ENCODE measurements around the gene TOP1.

GRCh38 chr20:41172296-41173140, 143.9 kb downstream of the TOP1 start:
- TF ChIP-seq CTCF (tag by site-specific recombination; IDR thresholded peaks at IDR 0.05) (no peak), OSR2 (tag by site-specific recombination; IDR thresholded peaks at IDR 0.05) (no peak), ZBTB1 (tag by site-specific recombination; IDR thresholded peaks at IDR 0.05) (no peak), ZNF292 (tag by site-specific recombination; IDR thresholded peaks at IDR 0.05; ENCODE audit: borderline replicate concordance, low read depth) (no peak), REST (tag by site-specific recombination; IDR thresholded peaks at IDR 0.05) (no peak), PATZ1 (tag by site-specific recombination; IDR thresholded peaks at IDR 0.05) (no peak), GLI4 (tag by site-specific recombination; IDR thresholded peaks at IDR 0.05) (no peak), ZNF658 (tag by site-specific recombination; IDR thresholded peaks at IDR 0.05) (no peak)

Data from HEK293 (cell line).